GM23248 (cell line): ENCODE results near the gene FARP1.

Source experiments
- EZH2 ChIP-seq: fragments of 200-600 bp; sonication (generic); IDR thresholded peaks from 2 replicates; pipeline ENCODE4 v1.6.1; 2018; ENCODE audit warnings: antibody characterized with exemption, mild to moderate bottlenecking; ENCODE audit not compliant: insufficient read depth, poor library complexity, severe bottlenecking
- EZH2phosphoT487 ChIP-seq: fragments of 200-600 bp; sonication (generic); IDR thresholded peaks from 2 replicates; pipeline ENCODE4 v1.6.1; 2018; ENCODE audit warnings: antibody characterized with exemption, moderate library complexity, mild to moderate bottlenecking, low read depth; ENCODE audit not compliant: insufficient read depth

DNA sequence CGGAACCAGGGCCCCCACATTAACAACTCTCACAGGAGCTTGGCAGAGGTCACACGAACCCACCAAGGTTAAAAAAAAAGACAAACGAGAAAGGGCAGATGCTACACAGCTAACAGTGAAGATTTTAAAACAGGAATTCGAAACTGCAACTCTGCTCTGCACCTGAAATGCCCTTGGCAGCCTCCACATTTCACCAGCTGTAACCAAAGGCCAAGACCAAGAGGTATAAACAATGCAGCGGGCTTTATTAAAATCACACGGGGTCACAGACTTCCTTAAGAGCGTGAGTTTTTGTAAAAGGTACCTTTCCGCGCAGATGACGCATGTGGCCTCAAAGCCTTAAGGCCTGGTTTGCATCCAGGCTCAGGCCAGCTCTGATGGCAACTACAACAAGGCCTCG lies 345.8 kb downstream of the FARP1 start:
- TF ChIP-seq EZH2: no peak
- TF ChIP-seq EZH2phosphoT487: no peak
